HG03521 (cell line): ENCODE measurements around the gene LRRC7.

ENCODE experiments used
- ATAC-seq: cut with Tn5 transposase; IDR thresholded peaks from one replicate; pipeline ENCODE4 v1.9.1; 2021; ENCODE audit warnings: mild to moderate bottlenecking, moderate library complexity; ENCODE audit not compliant: unreplicated experiment

The LRRC7 gene

DNA sequence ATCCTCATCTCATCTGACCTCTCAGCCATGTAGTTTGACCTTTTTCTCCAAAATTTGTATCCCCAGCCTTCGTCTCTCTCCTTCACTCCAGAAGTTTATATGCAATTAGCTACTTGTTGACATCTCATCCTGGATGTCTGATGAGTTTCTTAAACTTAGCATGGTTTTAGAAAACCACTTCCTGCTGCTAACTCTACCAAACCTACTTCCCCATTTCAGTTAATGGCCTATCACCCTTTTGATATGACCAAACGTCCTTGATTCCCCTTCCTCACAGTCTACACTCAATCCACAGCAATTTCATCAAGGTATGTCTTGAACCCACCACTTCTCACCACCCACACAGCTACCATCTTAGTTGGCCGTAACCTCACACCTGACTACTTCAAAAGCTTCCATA lies 515.8 kb downstream of the LRRC7 start:
- ATAC-seq, result no peak

DNA sequence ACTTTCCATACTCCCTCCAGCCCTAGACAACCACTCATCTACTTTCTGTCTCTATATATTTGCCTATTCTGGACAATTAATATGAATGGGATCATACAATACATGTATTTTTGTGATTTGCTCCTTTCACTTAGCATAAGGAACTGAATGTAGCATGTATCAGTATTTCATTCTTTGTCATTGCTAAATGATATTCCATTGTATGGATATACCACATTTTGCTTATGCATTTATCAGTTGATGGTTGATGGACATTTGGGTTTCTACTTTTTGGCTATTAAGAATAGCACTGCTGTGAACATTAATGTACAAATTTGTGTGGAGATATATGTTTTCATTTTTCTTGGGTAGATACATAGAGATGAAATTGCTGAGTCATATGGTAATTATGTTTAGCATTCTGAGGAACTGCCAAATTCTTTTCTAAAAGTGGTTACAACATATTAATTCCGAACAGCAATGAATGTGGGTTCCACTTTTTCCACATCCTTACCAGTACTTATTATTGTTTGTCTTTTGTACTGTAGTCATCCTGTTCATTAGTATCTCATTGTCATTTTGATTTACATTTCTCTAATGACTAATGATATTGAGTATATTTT lies 516.7 kb downstream of the LRRC7 start:
- ATAC-seq, result no peak

DNA sequence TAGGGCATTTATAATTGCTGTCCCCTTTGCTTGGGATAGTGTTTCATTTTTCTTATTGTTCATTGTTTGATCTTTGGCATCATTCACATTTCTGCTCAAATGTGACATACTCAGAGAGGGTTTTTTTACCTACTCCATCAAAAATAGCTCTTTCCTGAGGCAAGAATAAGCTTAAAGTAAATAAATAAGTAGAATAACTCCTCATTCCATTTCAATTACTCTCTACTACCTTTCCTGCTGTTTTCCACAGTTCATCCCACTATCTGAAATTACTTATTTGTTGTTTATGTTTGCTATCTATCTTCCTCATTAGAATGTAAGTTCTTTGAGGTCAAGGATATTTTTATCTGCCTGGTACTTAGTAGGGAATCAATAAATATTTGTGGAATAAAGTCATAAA lies 517.8 kb downstream of the LRRC7 start:
- ATAC-seq, result no peak

DNA sequence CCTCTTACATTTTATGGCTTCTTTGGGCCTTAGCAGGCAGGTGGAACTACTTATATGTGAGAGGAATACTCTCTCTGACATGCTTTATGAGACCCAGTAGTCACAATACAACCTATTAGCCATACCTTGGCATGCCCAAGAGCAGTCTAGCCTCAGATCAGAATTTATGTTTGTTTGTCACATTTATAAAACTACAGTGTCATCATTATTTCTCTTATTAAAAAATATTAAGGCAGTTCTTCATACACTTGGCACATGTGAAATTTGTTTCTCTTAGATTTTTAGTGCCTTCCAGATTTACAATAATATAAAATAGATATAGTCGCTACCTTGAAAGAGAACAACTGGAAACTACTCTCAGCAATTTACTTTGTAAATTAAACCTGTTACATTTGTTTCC lies 519.2 kb downstream of the LRRC7 start:
- ATAC-seq, result no peak

DNA sequence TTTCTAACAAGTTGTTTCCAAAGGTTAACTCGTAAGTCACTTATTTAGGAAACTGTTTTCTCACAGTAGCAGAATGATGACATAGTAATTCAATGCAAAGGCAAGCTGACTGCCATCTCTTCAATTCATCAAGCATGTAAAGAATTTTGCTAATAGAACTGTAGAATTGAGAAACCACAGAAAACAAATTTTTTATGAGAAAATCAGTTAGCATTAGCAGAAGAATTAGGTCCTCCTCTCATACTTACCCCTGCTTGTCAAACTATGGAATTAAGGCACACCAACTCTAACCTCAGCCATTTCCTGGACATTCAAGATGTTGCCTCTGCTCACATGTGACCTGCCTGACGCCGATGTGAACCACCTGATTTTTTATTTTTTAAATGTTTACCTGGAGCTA lies 522.4 kb downstream of the LRRC7 start:
- no peak for ATAC-seq

DNA sequence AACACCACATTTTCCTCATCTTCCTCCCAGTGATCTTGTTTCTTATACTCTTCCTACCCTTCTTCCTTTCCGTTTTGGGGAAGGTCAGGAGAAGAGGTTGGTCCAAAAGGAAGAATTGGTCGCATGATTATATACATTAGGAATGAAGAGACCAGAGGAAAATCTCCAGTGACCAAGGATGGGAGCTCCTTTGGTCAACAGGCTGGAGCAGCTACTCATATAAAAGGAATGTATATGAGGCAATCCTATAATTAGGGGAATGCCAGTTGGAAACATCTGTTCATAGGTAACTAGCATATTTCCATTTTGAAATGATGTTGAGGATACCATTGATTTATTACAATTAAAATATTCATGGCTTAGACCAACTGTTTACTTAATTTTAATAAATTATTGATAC lies 523.2 kb downstream of the LRRC7 start:
- ATAC-seq, result no peak

DNA sequence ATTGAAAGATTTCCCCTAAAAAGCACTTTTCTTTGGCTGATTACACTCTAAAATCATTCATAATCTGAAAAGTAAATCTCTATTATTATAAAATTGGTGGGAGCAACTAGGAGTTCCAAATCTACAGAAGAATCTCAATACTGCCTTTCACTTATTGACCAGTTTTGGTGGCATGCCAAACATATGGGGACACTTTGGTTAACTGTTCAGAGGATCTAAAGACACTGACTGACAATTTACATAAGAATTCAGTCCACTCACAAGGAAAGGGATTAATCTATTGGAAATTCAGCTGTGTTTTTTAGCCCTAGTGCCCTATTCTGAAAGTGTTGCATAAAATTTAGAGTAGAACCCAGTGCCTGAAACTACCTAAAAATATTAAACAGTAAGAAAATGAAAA lies 524.1 kb downstream of the LRRC7 start:
- no peak for ATAC-seq

DNA sequence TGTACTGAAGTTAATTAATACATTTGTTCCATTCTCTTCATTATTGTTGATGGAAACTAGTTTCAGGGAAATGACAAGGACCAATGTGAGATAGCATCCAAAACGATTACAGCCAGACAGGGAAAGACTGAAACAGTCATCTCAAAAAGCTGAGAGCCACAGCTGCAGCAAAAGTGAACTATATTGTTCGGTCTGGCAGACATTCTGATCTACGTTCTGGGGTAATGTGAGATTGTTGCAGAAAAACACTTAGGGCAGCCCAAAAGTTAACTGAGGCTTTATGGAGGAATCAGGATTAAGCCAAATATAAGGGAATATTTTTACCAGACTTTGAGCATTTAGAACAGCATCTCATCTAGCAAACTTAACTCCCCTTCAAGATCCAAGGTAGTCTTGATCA lies 524.8 kb downstream of the LRRC7 start:
- ATAC-seq, result no peak

DNA sequence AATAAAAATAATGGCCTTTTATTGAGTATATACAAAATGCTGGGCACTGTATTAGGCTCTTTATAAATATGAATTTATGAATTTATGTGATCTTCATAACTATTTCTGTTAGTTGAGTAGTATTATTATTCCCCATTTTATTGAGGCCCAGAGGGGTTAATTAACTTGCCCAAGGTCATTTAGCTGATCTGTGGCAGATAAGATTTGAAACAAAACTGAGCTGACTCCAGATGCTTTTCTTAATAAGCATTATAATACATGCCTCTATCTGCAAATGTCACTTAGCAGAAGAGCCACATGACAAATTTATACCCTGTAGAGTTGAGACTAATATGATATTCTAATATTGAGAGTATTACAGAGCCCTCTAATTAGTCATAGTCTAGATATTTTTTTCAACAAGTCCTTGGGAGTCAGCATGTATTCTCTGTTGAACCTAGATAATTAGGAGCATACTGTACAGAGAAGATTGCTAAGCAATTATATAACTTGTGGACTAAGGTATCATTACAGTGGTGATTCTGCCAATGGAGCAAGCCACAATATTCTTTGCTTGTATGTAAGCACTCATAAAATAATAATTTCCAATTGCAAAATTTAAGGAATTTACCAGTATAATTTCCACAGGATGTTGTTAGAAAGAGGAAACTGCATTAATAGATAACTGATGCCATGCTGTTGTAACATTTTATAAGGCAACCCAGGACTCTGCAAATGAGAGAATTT lies 525.7 kb downstream of the LRRC7 start:
- ATAC-seq, result no peak

DNA sequence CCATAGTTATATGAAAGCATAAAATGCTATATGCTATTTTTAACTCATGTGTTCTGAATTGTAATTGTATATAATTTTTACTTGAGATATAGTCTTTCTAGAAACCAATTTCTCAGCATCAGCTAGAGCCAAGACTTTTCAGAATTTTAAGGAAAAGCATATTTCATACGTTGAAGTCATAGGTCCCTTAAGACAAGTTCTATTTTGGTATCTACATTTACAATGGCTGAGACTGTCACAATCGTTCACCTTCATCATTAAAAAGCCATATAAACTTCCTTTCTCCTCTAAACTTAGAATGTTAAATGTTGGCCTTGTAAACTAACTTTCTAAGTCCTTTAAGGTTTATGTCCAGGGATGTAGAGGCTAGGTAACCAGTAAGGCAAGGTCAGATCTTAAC lies 533.5 kb downstream of the LRRC7 start:
- no peak for ATAC-seq

DNA sequence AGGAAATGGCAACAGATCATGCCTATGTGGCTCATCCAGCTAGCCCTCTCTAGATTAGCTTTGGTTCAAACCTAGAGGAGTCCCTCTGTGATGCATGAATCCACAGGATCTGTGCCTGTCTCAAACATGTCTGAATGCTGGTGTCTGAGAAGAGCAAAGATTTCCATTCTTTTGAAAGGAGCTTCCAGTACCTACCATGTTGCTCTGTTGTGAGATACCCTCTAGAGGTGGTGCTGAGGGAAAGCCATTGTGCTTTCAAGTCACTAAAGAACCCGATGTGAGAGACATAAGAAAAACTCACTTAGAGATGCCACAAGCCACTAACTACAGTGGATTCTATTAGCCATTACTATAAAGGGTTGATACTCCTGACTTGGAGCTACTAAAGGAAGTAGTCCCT lies 534.1 kb downstream of the LRRC7 start:
- no peak for ATAC-seq

DNA sequence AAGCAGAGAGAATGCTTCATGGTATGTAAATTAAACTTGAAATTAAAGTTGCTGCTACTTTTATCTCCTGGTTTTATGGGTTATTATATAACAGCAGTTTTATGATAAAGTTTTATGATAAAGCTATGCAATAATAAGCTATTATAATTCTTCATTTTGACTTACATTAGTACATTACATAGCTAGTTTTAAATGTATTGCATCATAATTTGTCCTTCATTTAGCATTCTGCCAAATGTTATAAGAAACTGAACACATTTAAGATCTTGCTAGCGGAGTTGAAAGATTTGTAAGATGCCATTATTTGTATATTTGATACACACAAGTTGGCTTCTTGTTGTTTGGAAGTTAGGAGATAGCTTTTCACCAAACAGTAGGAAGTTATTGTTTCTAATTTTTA lies 536.0 kb downstream of the LRRC7 start:
- no peak for ATAC-seq

DNA sequence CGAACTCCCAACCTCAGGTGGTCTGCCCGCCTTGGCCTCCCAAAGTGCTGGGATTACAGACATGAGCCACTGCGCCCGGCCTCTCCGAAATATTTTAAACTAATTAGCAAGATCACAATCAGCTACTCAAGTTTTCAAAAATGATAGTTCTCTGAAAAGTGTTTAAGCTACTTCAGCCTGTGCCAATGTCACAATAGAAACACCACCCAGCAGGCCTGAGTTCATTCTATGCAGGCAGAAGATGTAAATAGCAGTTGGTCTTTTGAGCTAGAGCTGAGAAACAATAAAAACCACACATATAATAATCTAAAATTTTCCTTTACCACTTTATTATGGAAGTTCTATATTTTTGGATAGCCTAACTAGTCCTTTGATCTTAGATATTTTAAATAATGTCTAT lies 541.5 kb downstream of the LRRC7 start:
- ATAC-seq, result no peak

DNA sequence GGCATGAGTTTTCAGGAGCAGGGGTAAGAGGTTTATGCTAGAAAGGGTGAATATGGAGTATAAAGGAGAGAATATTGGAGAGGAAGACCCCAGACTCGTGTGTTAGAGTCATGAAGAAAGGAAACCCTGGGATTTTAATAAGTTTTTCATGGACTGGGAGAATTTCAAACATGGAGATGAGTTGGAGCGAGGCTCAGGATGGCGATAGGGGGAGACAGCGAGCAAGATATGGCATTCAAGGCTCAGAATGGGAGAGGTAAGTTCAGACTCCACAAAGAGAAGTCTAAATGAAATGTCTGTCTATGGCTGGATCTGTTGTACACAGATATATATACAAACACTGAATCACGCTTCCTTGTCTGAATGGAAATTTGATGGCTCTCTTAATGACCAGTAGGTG lies 545.1 kb downstream of the LRRC7 start:
- no peak for ATAC-seq

DNA sequence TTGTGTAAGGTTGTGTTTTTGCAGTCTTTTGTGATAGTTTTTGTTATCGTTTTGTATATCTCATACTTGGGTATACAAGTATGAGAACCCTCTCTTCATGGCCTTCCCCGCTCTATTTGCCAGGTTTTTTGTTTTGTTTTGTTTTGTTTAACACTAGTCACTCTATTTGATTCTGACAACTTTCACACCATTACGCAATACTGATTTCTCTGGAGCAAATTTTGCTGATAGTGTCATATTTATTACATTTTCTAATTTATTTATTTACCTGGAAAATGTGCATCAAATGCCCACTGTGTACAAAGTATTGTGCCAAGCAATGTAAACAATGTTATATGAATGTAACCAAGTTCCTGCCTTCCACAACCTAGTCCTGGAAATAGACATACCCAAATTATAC lies 547.6 kb downstream of the LRRC7 start:
- ATAC-seq, result no peak

DNA sequence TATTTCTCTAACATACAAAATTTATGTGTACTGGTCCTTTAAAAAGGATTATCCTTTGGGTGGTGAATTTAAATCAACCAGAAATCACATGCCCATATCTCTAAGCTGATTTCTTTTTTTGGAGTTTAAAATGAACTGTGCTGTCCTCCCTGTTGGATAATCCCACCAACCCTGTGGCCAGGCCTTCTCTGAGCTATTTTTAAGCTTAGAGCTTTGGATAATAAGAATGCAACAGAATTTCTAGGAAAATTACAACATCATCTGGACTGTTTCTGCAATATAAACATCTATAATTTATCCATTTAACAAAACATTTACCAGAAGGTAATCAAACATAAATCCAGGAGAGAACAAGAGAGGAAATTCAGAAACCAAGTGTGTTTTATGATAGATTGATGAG lies 549.3 kb downstream of the LRRC7 start:
- ATAC-seq, result no peak

DNA sequence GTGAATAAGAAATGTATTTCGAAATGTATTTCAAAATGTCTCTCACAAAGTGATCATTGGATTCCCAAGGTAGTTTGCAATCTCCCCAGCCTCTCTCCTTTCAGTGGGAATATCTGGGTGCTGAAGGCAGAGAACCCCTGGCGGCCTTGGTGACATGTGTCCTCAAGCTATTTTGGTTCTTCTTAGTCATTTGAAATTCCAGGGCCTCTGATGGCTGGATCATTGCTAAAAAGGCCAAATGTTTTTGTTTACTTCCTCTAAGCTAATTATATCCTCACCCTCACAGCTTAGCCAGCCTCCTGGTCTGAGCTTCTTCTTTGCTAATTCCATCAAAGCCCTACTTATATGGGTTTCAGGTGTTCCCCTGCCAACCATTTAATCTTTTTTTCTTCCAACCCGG lies 566.4 kb downstream of the LRRC7 start:
- no peak for ATAC-seq

DNA sequence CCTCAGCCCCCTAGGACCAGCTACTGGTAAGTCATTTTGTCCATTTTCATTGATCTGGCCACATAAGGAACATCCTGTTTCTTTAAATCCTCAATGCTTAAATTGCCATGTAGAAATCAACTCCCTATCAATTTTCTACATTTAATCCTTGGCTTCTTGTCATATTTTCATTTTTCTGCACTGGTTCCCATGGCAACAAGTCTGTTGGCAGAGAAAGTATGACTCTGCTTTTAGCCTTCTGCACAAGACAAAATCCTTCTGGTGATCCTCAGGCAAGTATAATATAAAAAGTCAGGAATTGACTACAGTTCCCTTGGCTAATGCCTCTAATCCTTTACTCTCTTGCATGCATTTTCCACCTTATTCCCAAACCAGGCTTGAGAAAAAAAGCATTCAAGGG lies 572.6 kb downstream of the LRRC7 start:
- ATAC-seq, result no peak

DNA sequence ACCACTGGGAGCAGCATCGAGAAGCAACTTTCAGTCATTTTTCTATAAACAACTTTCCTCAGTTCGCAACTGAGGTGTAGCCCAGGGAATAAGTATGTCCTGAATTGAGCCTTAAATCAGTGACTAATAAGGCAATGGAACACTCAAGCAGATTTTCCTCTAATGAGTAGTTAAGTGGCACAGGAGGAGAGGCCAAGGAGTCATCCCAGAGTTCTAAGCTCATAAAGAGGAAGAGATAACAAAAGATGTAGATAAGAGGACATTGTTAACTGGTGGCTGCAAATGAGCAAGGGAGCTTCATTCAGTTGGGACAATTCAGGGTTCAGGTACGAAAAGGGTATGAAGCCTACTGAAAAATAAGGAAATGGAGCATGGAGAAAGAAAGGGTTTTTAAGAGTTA lies 573.2 kb downstream of the LRRC7 start:
- no peak for ATAC-seq

DNA sequence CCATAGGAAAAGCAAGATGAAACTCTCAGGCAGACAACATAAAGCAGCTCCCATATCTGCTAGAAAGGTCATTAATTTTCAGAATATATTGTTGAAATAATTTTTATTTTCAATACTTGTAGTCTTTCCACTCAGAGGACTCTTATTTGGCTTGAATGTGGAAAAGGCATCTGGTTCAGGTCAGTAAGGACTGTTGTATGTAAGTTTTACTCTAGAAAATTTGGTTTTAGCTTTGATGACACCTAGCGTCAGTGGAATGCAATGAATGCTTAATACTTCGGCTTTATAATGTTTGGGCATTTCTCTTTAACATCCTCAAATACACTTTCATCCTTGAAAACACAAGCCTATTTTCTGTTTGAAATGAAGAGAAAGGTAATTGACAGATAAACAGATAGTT lies 574.4 kb downstream of the LRRC7 start:
- ATAC-seq, result no peak

DNA sequence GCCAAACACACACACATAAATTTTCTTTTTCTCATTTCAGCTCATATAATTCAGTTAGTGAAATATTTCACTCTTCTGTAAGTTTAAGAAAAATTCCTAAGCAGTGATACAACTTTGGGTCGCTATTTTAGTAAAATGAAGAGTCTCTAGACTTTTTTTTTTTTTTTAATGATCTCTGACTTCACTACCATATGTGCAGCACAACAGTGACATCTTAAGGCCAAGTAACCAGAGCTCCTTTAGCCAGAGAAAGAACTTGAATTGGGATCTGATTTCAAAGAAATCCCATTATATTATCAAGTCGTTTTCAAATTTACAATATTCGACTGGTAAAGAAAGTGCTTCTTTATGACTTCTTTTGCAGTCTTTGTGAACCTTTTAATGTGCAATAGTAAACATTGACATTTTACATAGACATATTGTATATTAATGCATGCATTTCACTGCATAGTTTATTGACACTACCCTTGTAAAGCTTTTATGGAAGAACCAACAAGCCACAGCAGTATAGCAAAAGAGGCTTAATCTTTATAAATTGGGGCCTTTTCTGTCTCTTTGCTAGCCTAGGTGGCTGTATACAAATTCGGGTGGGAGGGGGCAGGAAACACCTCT lies 575.4 kb downstream of the LRRC7 start:
- no peak for ATAC-seq

DNA sequence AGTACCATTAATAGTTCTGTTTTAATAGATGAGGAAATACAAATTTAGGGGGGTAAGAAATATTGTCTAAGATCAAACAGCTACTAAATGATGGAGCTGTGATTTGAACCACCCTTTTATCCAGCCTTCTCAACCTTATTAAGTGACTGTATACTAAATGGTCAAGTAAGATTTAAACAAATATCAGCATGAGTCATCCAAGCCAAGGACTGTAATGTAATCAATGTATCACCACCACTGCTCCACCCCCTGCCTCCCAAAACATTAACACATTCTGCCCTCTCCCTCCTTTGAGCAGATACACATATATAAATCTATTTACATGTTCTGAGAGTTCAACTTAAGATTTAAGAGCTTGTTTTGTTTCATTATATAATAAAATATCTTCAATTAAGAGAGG lies 578.8 kb downstream of the LRRC7 start:
- no peak for ATAC-seq

DNA sequence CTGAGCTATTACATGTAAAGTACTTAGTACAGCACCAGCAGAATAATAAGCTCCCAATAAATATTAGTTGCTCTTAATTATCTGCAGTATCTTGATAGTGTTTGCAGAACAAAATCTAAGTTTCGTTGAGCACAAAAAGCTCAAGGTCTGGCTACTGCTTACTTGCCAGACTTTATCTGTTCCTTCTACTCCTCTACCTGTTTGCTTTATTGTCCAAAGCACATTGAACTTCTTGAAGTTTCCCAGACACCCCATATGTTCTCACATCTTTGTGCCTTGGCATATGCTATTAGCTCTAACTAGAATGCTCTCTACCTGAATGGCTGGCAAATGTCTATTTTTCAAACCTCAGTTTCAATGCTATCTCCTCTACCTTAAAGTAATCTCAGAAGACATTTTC lies 582.7 kb downstream of the LRRC7 start:
- ATAC-seq, result no peak
